SH-SY5Y (cell line): ENCODE data around the gene PKIB.

Experiments used
- GATA2 ChIP-seq: IDR thresholded peaks from 2 replicates; pipeline ENCODE4 v1.6.1; 2011; ENCODE audit warnings: mild to moderate bottlenecking, low read depth, low read length
- GATA3 ChIP-seq: IDR thresholded peaks from 2 replicates; pipeline ENCODE4 v1.6.1; 2011; ENCODE audit warnings: low read depth, mild to moderate bottlenecking, low read length, moderate library complexity

DNA sequence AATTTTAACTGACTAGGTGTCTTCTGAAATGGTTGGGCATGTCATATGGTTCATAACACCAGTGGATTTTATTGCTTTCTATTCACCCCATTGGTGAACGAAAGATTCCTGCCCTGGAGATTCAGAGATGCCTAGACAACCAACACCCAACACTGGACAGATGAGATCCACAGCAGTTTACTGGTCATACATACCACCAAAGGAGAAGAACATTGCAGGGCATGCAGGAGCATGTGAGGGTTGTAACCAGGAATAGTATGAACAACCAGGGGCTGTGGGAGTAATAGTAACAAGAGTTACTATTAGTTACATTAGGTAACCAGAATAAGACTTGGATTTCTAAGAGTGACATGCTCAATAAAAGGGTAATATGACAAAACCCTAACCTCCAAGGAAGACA, 91.5 kb downstream of the PKIB start:
- TF ChIP-seq GATA2 (no peak), GATA3 (no peak)
